OCI-LY7 (cell line): ENCODE results near the gene TMEM218.

Experiments
- CTCF ChIP-seq: fragments of 200-600 bp; sonication (generic); conservative IDR thresholded peaks from 2 replicates; pipeline ENCODE4 v1.5.1; 2014; ENCODE audit warnings: mild to moderate bottlenecking, antibody characterized with exemption, low read length, moderate library complexity, mixed read lengths
- EZH2phosphoT487 ChIP-seq: fragments of 200-600 bp; sonication (generic); IDR thresholded peaks from 2 replicates; pipeline ENCODE4 v1.6.1; 2018; ENCODE audit warnings: low read depth, borderline replicate concordance, mild to moderate bottlenecking, mixed run types, antibody characterized with exemption, low read length, moderate library complexity, mixed read lengths

- TF ChIP-seq CTCF (no peak), EZH2phosphoT487 (no peak)
These were observed 9.4 kb downstream of the TMEM218 start for GRCh38 chr11:125102025-125102424.
